Measurements from ENCODE around the gene PAX2.

The PAX2 gene

GRCh38 chr10:100742936-100743335, 2.4 kb upstream of the PAX2 start:
- H3K4me1 ChIP-seq (ENCODE audit: control insufficient read depth, insufficient read depth, low read length) = no peaks in the 10 kb centered on the region
- peaks cover 81% of the 10 kb centered on the region for H3K27me3 ChIP-seq (replicated peaks; ENCODE audit: control insufficient read depth, insufficient read depth, low read length)
- no peak overlapping the region for H3K9ac ChIP-seq (ENCODE audit: low read length)
- no peaks in the 10 kb centered on the region for H3K9me3 ChIP-seq (ENCODE audit: control insufficient read depth, low read length)
- H3K4me3 ChIP-seq (ENCODE audit: low read length) = no peak overlapping the region
- no peak for DNase-seq (ENCODE audit: low read depth)
- no peaks in the 10 kb centered on the region for H3K36me3 ChIP-seq (ENCODE audit: control insufficient read depth, insufficient read depth, low read length, severe bottlenecking)

- H3K9me3 ChIP-seq (ENCODE audit: control insufficient read depth, low read length) = no peaks in the 10 kb centered on the region
- peaks cover 81% of the 10 kb centered on the region for H3K27me3 ChIP-seq (replicated peaks; ENCODE audit: control insufficient read depth, insufficient read depth, low read length)
- no peaks in the 10 kb centered on the region for H3K4me1 ChIP-seq (ENCODE audit: control insufficient read depth, insufficient read depth, low read length)
- DNase-seq (ENCODE audit: low read depth) = peak; percentile 63
- H3K36me3 ChIP-seq (ENCODE audit: control insufficient read depth, insufficient read depth, low read length, severe bottlenecking) = no peaks in the 10 kb centered on the region
- no peak overlapping the region for H3K4me3 ChIP-seq (ENCODE audit: low read length)
- no peak overlapping the region for H3K9ac ChIP-seq (ENCODE audit: low read length)
Observed at GRCh38 chr10:100743626-100744135, 1.7 kb upstream of the PAX2 start.

GRCh38 chr10:100744136-100744986, 1.0 kb upstream of the PAX2 start:
- no peaks in the 10 kb centered on the region for H3K4me1 ChIP-seq (ENCODE audit: control insufficient read depth, insufficient read depth, low read length)
- no peaks in the 10 kb centered on the region for H3K9me3 ChIP-seq (ENCODE audit: control insufficient read depth, low read length)
- no peak for DNase-seq (ENCODE audit: low read depth)
- H3K9ac ChIP-seq (ENCODE audit: low read length) = no peak overlapping the region
- no peak overlapping the region for H3K4me3 ChIP-seq (ENCODE audit: low read length)
- H3K27me3 ChIP-seq (replicated peaks; ENCODE audit: control insufficient read depth, insufficient read depth, low read length) = peaks cover 81% of the 10 kb centered on the region
- H3K36me3 ChIP-seq (ENCODE audit: control insufficient read depth, insufficient read depth, low read length, severe bottlenecking) = no peaks in the 10 kb centered on the region

DNA sequence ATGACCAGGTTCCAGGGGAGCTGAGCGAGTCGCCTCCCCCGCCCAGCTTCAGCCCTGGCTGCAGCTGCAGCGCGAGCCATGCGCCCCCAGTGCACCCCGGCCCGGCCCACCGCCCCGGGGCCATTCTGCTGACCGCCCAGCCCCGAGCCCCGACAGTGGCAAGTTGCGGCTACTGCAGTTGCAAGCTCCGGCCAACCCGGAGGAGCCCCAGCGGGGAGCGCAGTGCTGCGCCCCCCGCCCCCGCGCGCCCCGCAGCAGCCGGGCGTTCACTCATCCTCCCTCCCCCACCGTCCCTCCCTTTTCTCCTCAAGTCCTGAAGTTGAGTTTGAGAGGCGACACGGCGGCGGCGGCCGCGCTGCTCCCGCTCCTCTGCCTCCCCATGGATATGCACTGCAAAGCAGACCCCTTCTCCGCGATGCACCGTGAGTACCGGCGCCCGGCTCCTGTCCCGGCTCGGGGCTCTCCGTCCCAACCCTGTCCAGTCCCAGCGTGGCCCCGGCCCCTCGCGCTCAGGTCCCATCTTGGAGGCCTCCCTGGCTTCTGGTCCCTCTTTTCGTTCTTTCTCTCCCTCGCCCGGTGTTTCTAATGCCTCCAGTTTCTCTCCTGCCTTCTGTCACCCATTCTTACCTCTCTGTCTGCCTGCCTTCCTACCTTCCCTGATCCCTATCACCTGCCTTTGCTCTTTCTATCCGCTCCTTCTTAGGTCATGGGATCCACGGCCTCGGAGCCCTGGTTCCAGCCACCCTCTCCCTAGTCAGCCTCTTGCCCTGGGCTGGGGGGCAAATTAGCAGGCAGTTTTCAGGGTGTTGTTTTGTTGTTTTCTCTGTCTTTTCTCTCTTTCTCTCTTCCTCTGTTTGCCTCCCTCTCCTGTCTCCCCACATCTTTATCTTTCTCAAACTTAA, 751 bp downstream of the PAX2 start:
- DNase-seq (ENCODE audit: low read depth) = no peak
- Histone ChIP-seq H3K4me3 (ENCODE audit: low read length) (no peak overlapping the region), H3K36me3 (ENCODE audit: control insufficient read depth, insufficient read depth, low read length, severe bottlenecking) (no peaks in the 10 kb centered on the region), H3K27me3 (replicated peaks; ENCODE audit: control insufficient read depth, insufficient read depth, low read length) (peaks cover 81% of the 10 kb centered on the region), H3K9ac (ENCODE audit: low read length) (no peak overlapping the region), H3K4me1 (ENCODE audit: control insufficient read depth, insufficient read depth, low read length) (no peaks in the 10 kb centered on the region), H3K9me3 (ENCODE audit: control insufficient read depth, low read length) (no peaks in the 10 kb centered on the region)

- DNase-seq (ENCODE audit: low read depth) = no peak
- H3K27me3 ChIP-seq (replicated peaks; ENCODE audit: control insufficient read depth, insufficient read depth, low read length) = peaks cover 83% of the 10 kb centered on the region
- no peak overlapping the region for H3K9ac ChIP-seq (ENCODE audit: low read length)
- H3K9me3 ChIP-seq (ENCODE audit: control insufficient read depth, low read length) = no peaks in the 10 kb centered on the region
- H3K36me3 ChIP-seq (ENCODE audit: control insufficient read depth, insufficient read depth, low read length, severe bottlenecking) = no peaks in the 10 kb centered on the region
- no peak overlapping the region for H3K4me3 ChIP-seq (ENCODE audit: low read length)
- no peaks in the 10 kb centered on the region for H3K4me1 ChIP-seq (ENCODE audit: control insufficient read depth, insufficient read depth, low read length)
Observed at GRCh38 chr10:100746784-100747455, 1.5 kb downstream of the PAX2 start.

- H3K9me3 ChIP-seq (ENCODE audit: control insufficient read depth, low read length) = no peaks in the 10 kb centered on the region
- H3K36me3 ChIP-seq (ENCODE audit: control insufficient read depth, insufficient read depth, low read length, severe bottlenecking) = no peaks in the 10 kb centered on the region
- H3K4me3 ChIP-seq (ENCODE audit: low read length) = no peak overlapping the region
- H3K27me3 ChIP-seq (replicated peaks; ENCODE audit: control insufficient read depth, insufficient read depth, low read length) = peaks cover 83% of the 10 kb centered on the region
- H3K4me1 ChIP-seq (ENCODE audit: control insufficient read depth, insufficient read depth, low read length) = no peaks in the 10 kb centered on the region
- no peak overlapping the region for H3K9ac ChIP-seq (ENCODE audit: low read length)
- peak; percentile 26 for DNase-seq (ENCODE audit: low read depth)
Observed at GRCh38 chr10:100747456-100748230, 2.3 kb downstream of the PAX2 start.

DNA sequence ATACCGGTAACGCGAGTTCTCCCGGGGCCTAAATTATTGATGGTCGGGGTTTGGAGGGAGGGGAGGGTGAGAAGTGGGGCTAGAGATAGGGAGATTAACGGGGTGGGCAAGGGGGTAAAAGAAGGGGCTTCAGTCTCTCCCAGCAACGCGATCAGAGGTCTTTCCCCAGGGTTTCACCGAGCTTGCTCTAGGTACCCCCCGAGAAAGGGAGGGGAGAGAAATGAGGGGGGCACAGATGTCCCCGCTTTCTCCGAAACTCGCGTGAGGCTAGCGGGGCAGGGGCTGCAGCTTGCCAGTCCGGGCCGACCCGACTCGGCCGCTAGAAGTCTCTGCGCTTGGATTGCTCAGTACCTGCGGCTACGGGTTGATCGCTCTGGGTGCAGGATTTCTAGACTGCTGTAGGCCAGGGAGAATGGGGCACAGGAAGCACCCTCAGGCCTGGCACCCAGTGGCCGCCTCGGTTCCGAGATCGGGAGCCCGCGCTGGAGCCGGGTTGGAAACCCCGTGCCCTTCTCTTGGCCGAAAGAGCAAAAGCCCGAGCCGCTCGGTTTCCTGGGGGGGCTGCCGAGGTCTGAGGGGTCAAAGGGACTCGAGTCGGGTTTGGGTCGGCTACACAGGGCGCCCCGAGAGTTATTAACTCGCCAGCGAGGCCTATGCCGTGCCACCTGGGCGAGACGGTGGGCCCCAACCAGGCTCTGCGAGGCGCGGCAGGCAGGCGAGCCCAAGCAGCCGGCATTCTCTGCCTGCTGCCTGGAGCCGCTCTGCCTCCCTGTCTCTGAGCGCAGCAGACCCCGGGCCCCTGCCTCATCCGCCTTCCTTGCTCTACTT, 3.1 kb downstream of the PAX2 start:
- Histone ChIP-seq H3K4me3 (ENCODE audit: low read length) (no peak overlapping the region), H3K4me1 (ENCODE audit: control insufficient read depth, insufficient read depth, low read length) (no peaks in the 10 kb centered on the region), H3K27me3 (replicated peaks; ENCODE audit: control insufficient read depth, insufficient read depth, low read length) (peaks cover 83% of the 10 kb centered on the region), H3K36me3 (ENCODE audit: control insufficient read depth, insufficient read depth, low read length, severe bottlenecking) (no peaks in the 10 kb centered on the region), H3K9ac (ENCODE audit: low read length) (no peak overlapping the region), H3K9me3 (ENCODE audit: control insufficient read depth, low read length) (no peaks in the 10 kb centered on the region)
- no peak for DNase-seq (ENCODE audit: low read depth)

GRCh38 chr10:100749059-100749308, 3.6 kb downstream of the PAX2 start:
- Histone ChIP-seq H3K4me1 (ENCODE audit: control insufficient read depth, insufficient read depth, low read length) (no peaks in the 10 kb centered on the region), H3K36me3 (ENCODE audit: control insufficient read depth, insufficient read depth, low read length, severe bottlenecking) (no peaks in the 10 kb centered on the region), H3K9ac (ENCODE audit: low read length) (no peak overlapping the region), H3K4me3 (ENCODE audit: low read length) (no peak overlapping the region), H3K27me3 (replicated peaks; ENCODE audit: control insufficient read depth, insufficient read depth, low read length) (peaks cover 84% of the 10 kb centered on the region), H3K9me3 (ENCODE audit: control insufficient read depth, low read length) (peaks cover under 1% of the 10 kb centered on the region)
- no peak for DNase-seq (ENCODE audit: low read depth)

- Histone ChIP-seq H3K4me1 (ENCODE audit: control insufficient read depth, insufficient read depth, low read length) (no peaks in the 10 kb centered on the region), H3K27me3 (replicated peaks; ENCODE audit: control insufficient read depth, insufficient read depth, low read length) (peaks cover 84% of the 10 kb centered on the region), H3K4me3 (ENCODE audit: low read length) (no peak overlapping the region), H3K9me3 (ENCODE audit: control insufficient read depth, low read length) (peaks cover 5% of the 10 kb centered on the region), H3K9ac (ENCODE audit: low read length) (no peak overlapping the region), H3K36me3 (ENCODE audit: control insufficient read depth, insufficient read depth, low read length, severe bottlenecking) (no peaks in the 10 kb centered on the region)
- no peak for DNase-seq (ENCODE audit: low read depth)
Observed at GRCh38 chr10:100749309-100750217, 4.2 kb downstream of the PAX2 start.

Measured in adipocyte (in vitro differentiated cells).